Cerebellar cortex (tissue), 1 donor: ENCODE results near the gene MFAP5.
"Not testable (repeated sequence)": the region's sequence is repeated elsewhere in the genome, so short reads cannot be mapped to it uniquely, and the experiment has no call there.

Experiments
- DNase-seq: peaks from one replicate; pipeline ENCODE4 v3.0.0-alpha.2; 2015; ENCODE audit warnings: low spot score

Gene MFAP5

GRCh38 chr12:8629486-8630033 lies 33.1 kb downstream of the MFAP5 start:
- DNase-seq = no peak

GRCh38 chr12:8628731-8629130 lies 33.9 kb downstream of the MFAP5 start:
- no peak for DNase-seq

- not testable (repeated sequence) for DNase-seq
These were observed 37.9 kb downstream of the MFAP5 start for GRCh38 chr12:8624750-8625149.

GRCh38 chr12:8622646-8623045 lies 40.0 kb downstream of the MFAP5 start:
- no peak for DNase-seq

GRCh38 chr12:8615206-8615605 lies 47.4 kb downstream of the MFAP5 start:
- DNase-seq = no peak

- DNase-seq = not testable (repeated sequence)
These were observed 48.7 kb downstream of the MFAP5 start for GRCh38 chr12:8613881-8614280.

GRCh38 chr12:8612629-8613028 lies 50.0 kb downstream of the MFAP5 start, which contains the start of gene AICDA:
TSS of gene AICDA (minus strand) at chr12:8612859. CDS start at chr12:8612767, 92 bp downstream.
- no peak for DNase-seq

GRCh38 chr12:8609061-8609570 lies 53.5 kb downstream of the MFAP5 start:
- DNase-seq = peak; percentile 36

GRCh38 chr12:8606890-8607289 lies 55.7 kb downstream of the MFAP5 start:
- DNase-seq = no peak

GRCh38 chr12:8605057-8605456 lies 57.6 kb downstream of the MFAP5 start:
- DNase-seq = no peak

- no peak for DNase-seq
These were observed 58.8 kb downstream of the MFAP5 start for GRCh38 chr12:8603856-8604255.

- DNase-seq = no peak
These were observed 59.3 kb downstream of the MFAP5 start for GRCh38 chr12:8603286-8603685.

- DNase-seq = no peak
These were observed 66.1 kb downstream of the MFAP5 start for GRCh38 chr12:8596561-8596960.
